A172 (cell line): ENCODE results near the gene S100P. TPM values are rescaled to one million over a fixed set of nuclear protein-coding genes. Genes with fewer than 3 reads are reported as not detected.
"Not testable (repeated sequence)": the region's sequence is repeated elsewhere in the genome, so short reads cannot be mapped to it uniquely, and the experiment has no call there.

Experiments used
- DNase-seq: peaks from one replicate; pipeline ENCODE4 v3.0.0-alpha.2; 2015; ENCODE audit warnings: low spot score
- total RNA-seq: library from RNA; depleted of rRNA; stranded (reverse); fragments of >200 nt; shearing (Covaris generic); gene quantifications from 2 replicates; pipeline ENCODE4 v1.2.3, GENCODE V29; 2014; rRNA removed

The S100P gene
- total RNA-seq: not detected in 2 replicates

GRCh38 chr4:6693231-6694176 lies at the start of gene S100P:
Gene S100P, plus strand, starts transcription at chr4:6693878. Its CDS starts 55 bp downstream, at chr4:6693933.
- DNase-seq: no peak

DNA sequence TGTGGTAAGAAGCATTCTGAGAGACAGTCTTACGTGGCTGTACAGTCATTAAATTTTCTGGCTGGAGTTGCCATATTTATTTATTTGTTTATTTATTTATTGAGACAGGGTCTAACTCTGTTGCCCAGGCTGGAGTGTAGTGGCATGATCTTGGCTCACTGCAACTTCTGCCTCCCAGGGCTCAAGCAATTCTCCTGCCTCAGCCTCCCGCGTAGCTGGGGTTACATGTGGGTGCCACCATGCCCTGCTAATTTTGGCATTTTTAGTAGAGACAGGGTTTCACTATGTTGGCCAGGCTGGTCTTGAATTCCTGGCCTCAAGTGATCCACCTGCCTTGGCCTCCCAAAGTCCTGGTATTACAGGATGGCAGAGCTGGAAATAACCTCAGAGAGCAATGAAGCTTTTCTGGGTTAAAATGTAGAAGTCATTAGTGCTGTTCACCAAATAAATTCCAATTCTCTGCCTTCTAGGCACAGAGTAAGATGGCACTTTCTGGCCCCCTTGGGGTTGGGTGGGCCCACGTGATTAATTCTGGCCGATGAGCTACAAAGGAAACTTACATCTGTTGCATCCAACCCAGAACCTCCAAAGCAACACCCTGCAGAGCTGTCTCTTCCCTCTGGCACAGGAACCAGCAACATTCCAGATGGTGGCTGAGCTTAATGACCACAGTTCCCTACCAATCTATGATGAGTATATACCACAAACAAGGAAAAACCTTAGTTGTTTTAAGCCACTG lies 48.7 kb upstream of the S100P start:
- no peak for DNase-seq

DNA sequence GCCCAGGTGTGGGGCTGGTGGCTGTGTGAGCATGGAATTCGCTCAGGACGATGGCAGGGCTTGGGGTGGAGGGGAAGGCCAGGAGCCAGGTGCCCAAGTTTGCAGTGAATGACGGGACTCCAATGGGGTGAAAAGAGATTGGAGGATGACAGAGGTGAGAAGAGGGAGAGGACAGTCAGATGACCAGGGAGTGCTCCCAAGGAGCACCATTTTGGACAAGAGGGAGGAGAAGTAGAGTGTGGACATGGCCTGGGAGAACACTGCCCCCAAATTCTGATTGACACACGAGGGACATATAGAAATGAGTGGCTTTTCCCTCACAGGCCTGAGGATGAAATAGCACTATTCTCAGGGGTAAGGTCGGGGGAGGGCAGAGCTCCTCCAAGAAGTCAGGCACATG lies 46.5 kb upstream of the S100P start:
- DNase-seq: no peak

GRCh38 chr4:6647582-6648230 lies 46.0 kb upstream of the S100P start:
- no peak for DNase-seq

DNA sequence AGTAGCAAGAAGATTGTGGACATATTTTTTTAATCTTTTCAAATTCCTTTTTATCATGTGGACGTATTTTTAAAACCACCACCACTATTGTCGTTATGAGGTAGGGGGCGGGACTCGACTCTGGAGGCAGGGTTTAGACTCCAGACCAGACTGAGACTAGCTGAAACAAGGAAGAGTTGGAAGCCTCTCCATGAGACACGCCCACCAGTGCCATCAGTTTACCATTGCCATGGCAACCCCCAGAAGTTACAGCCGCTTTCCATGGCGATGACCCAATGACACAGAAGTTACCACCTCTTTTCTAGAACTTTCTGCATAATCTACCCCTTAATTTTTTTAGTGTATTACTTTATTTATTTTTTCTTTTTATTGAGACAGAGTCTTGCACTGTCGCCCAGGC lies 44.5 kb upstream of the S100P start:
- DNase-seq: no peak

DNA sequence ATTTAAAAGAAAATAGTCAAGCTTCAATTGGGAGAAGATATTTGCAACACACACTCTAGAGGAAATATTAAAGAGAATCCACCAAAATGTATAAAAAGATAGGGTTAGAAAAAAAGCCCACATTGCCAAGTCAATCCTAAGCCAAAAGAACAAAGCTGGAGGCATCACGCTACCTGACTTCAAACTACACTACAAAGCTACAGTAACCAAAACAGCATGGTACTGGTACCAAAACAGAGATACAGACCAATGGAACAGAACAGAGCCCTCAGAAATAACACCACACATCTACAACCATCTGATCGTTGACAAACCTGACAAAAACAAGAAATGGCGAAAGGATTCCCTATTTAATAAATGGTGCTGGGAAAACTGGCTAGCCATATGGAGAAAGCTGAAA lies 39.5 kb upstream of the S100P start:
- not testable (repeated sequence) for DNase-seq

DNA sequence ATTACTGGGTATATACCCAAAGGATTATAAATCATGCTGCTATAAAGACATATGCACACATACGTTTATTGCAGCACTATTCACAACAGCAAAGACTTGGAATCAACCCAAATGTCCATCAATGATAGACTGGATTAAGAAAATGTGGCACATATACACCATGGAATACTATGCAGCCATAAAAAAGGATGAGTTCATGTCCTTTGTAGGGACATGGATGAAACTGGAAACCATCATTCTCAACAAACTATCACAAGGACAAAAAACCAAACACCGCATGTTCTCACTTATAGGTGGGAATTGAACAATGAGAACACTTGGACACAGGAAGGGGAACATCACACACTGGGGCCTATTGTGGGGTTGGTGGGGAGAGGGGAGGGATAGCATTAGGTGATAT lies 38.4 kb upstream of the S100P start:
- DNase-seq: not testable (repeated sequence)

DNA sequence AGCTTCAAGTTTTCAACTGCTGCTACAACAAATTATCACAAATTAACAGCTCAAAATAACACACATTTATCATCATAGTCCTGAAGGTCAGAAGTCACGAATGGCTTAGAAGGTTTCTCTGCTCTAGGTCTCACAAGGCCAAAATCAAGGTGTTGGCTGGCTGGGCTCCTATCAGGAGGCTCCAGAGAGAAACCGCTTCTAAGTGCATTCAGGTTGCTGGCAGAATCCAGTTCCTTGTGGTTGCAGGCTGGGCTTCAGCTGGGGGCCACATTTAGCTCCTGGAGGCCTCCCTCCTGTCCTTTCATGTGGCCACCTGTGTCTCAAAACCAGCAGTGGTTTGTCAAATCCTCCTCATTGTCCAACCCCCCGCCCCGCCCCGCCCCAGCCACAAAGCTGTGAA lies 37.8 kb upstream of the S100P start:
- no peak for DNase-seq

DNA sequence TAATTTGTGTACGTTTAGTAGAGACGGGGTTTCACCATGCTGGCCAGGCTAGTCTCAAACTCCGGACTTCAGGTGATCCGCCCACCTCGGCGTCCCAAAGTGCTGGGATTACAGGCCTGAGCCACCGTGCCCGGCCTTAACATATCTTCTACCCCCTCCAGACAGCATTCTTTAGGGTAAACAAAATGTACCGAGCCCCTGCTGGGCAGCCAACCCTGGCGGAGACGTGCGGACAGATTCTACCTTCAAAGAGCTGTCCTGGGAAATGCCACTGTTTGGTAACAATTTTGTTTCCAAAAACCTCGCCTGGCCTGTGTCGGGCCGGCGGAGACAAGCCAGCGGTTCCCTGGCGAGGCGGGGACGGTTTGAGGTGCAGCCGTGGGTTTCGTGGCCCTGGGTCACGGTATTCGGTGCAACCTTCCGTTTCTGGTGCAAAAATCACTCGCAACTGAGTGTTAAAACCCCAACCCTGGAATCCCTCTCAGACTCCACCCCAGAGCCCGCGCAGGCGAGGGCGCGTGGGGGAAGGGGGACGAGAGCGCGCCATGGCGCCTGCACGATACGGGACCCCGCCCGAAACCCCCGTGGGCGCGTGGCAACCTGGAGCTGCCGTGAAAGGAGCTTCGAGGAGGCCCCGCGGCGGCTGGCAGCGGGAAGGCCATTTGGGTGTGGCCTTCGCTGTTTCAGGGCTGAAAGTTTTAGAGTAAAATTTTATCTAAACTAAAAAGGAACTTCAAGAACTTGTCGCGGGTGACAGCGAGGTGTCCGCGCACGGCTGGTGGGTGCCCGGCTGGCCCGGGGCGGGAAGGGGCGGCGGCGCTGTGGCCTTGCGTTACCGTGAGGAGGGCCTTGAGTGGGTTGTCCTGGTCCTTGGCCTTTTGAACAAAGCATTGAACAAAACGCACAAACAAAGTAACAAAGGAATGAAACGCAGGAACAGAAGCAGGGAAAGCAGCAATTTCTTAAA lies 36.2 kb upstream of the S100P start:
- DNase-seq: no peak

DNA sequence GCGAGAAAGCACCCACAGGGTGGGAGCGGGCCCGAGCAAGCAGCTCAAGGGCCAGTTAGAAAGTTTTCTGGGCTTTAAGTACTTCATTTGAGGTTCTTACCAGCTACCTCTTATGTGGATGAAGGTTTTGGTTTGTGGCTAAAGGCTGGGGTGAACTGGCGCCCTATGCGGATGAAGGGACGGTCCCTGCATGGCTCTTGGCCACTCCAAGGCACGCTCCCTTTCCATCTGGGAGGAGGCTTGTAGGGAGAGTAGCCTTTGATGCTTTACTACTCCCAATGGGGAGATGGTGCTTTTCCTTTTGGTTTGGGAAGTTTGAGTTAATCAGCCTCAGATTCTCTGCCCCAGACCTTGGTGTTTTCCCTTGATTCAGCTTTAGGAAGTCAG lies 35.5 kb upstream of the S100P start:
- DNase-seq: no peak

GRCh38 chr4:6658597-6659075 lies 35.0 kb upstream of the S100P start:
- DNase-seq: no peak

GRCh38 chr4:6659897-6660296 lies 33.8 kb upstream of the S100P start:
- DNase-seq: peak; percentile 41

GRCh38 chr4:6660430-6660829 lies 33.2 kb upstream of the S100P start:
- DNase-seq: peak; percentile 61

- DNase-seq: no peak
These were observed 31.1 kb upstream of the S100P start for GRCh38 chr4:6662591-6662990.

- no peak for DNase-seq
These were observed 29.9 kb upstream of the S100P start for GRCh38 chr4:6663596-6664393.

GRCh38 chr4:6665320-6665654 lies 28.4 kb upstream of the S100P start:
- DNase-seq: no peak

- DNase-seq: peak; percentile 28
These were observed 25.3 kb upstream of the S100P start for GRCh38 chr4:6668391-6668790.

GRCh38 chr4:6671648-6672047 lies 22.0 kb upstream of the S100P start:
- DNase-seq: no peak

DNA sequence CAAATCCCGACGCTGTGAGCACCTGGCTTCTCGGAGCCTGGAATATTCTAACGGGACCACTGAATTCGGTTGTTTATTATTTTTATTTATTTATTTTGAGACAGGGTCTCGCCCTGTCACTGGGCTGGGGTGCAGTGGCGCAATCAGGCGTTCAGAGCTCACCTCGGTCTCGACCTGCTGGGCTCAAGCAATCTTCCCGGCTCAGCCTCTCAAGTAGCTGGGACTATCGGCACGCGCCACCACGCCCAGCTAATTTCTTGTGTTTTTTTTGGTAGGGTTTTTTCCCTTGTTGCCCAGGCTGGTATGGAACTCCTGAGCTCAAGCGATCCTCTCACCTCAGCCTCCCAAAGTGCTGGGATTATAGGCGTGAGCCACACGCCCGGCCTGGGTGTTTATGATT lies 21.5 kb upstream of the S100P start:
- no peak for DNase-seq

- DNase-seq: not testable (repeated sequence)
These were observed 21.0 kb upstream of the S100P start for GRCh38 chr4:6672541-6673190.
